Measurements from ENCODE around the gene PDIA5.
A peak's percentile ranks its signal among the peaks of the same experiment; 100 is the strongest.

The PDIA5 gene

GRCh38 chr3:123066896-123067688, at the start of gene PDIA5:
PDIA5 (plus strand) TSS chr3:123067025; CDS start chr3:123067165, 140 bp downstream.
- DNase-seq = peak; percentile 49

- DNase-seq = no peak
Observed at GRCh38 chr3:123018683-123019082, 48.1 kb upstream of the PDIA5 start.

GRCh38 chr3:123019161-123019560, 47.7 kb upstream of the PDIA5 start:
- DNase-seq = no peak

- DNase-seq = no peak
Observed at GRCh38 chr3:123019591-123019990, 47.2 kb upstream of the PDIA5 start.

- no peak for DNase-seq
Observed at GRCh38 chr3:123020709-123021108, 46.1 kb upstream of the PDIA5 start.

GRCh38 chr3:123021388-123021787, 45.4 kb upstream of the PDIA5 start:
- DNase-seq = no peak

GRCh38 chr3:123021996-123022510, 44.8 kb upstream of the PDIA5 start:
- DNase-seq = no peak

GRCh38 chr3:123024056-123024455, 42.8 kb upstream of the PDIA5 start:
- no peak for DNase-seq

GRCh38 chr3:123025642-123026521, 40.9 kb upstream of the PDIA5 start:
- DNase-seq = no peak

- DNase-seq = peak; percentile 33
Observed at GRCh38 chr3:123026565-123027291, 40.1 kb upstream of the PDIA5 start.

- peak; percentile 38 for DNase-seq
Observed at GRCh38 chr3:123027292-123028232, 39.3 kb upstream of the PDIA5 start, which contains the start of gene SEMA5B. SEMA5B (minus strand) TSS chr3:123027763; CDS start chr3:122961263, 66,500 bp downstream.

- DNase-seq = peak; percentile 20
Observed at GRCh38 chr3:123028233-123028828, 38.5 kb upstream of the PDIA5 start.

GRCh38 chr3:123031051-123031450, 35.8 kb upstream of the PDIA5 start:
- DNase-seq = no peak

- no peak for DNase-seq
Observed at GRCh38 chr3:123032057-123032456, 34.8 kb upstream of the PDIA5 start.

- no peak for DNase-seq
Observed at GRCh38 chr3:123034120-123034519, 32.7 kb upstream of the PDIA5 start.

- no peak for DNase-seq
Observed at GRCh38 chr3:123034996-123035395, 31.8 kb upstream of the PDIA5 start.

- DNase-seq = no peak
Observed at GRCh38 chr3:123036352-123037014, 30.3 kb upstream of the PDIA5 start.

- DNase-seq = no peak
Observed at GRCh38 chr3:123037015-123037375, 29.8 kb upstream of the PDIA5 start.

GRCh38 chr3:123038751-123039150, 28.1 kb upstream of the PDIA5 start:
- no peak for DNase-seq

- DNase-seq = no peak
Observed at GRCh38 chr3:123039178-123039577, 27.6 kb upstream of the PDIA5 start.

GRCh38 chr3:123042413-123042812, 24.4 kb upstream of the PDIA5 start:
- no peak for DNase-seq
